ENCODE data around the gene LRFN4.
A peak's percentile ranks its signal among the peaks of the same experiment; 100 is the strongest.

Gene LRFN4

DNA sequence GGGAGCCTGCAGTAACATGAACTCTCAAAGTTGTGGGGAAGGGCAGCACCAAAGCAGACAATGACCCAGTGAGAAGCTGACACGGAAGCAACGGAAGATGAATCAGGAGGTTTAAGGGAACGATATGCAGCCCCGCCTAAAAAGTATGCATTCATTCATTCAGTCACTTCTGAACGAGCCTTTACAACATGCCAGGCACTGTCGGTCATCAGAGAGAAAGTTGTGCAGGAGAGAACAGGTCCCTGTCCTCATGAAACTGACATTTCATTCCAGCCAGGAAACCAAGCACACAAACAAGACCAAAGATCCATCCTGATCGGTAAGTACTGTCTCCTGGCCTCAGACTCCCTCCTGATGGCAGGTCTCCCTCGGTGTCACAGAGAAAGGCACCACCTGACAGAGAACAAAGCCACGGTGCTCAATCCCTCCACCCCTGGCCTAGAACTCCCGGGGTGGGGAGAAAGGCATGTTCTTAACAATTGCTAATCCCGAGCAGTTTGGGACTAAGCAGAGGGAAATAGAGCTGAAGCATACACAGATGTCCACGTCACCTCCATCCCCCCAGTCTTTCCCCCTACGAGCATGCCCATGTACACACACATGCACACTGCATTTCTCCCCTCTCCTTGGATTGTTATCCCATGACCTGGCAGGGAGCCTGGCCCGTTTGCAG lies 49.3 kb downstream of the LRFN4 start:
- H3K4me3 ChIP-seq (ENCODE audit: low read length): no peak overlapping the region
- no peaks in the 10 kb centered on the region for H3K36me3 ChIP-seq (ENCODE audit: insufficient read depth, low read length)
- no peak overlapping the region for H3K9ac ChIP-seq (ENCODE audit: low read depth, low read length)
- H3K4me1 ChIP-seq (ENCODE audit: control insufficient read depth, insufficient read depth, low read length): peaks cover 35% of the 10 kb centered on the region
- no peaks in the 10 kb centered on the region for H3K9me3 ChIP-seq (replicated peaks; ENCODE audit: low read length)
- no peaks in the 10 kb centered on the region for H3K27me3 ChIP-seq (ENCODE audit: control insufficient read depth, insufficient read depth, low read length)
- H3K4me2 ChIP-seq (ENCODE audit: low read length): peak overlapping the region; percentile 3

DNA sequence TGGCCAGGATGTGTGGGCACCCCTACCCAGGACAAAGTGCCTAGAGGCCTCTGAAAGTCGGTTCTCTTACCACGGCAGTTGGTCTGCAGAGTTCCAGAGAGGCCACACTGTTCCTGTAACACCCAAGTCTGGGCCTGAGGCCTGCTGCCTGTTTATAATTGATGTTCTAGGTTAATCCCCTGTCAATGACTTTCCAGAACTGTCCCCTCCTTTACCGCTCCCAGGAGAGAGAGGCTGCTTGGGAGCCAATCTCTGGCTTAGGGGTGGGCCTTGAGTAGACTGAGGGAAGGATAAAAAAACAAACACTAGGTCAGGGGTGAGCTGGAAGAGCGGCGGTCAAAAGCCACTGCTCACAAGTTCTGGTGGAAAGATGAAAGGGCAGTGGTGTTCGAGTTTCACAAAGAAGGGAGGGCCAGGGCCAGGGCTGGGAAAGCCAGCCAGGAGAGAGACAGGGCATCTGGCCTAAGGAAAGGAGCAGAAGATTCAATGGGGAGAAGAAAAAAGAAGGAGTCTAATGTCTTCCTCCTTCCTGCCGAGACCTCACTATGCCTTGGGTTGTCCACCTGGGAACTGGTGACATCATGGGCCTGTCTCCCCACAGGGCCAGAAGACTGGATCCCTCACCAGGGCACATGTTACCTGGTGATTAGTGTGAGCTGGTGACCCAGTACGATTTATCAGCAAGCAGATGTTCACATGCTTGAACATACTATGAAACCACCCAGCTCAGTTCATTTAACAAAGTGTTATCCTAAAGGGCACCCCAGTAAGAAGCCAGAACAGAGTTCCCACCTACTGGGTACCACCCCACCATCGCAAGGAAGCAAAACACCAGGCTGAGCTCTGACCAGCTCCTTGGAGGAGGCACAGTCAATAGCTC lies 51.1 kb downstream of the LRFN4 start:
- H3K36me3 ChIP-seq (ENCODE audit: insufficient read depth, low read length): no peaks in the 10 kb centered on the region
- peaks cover 35% of the 10 kb centered on the region for H3K4me1 ChIP-seq (ENCODE audit: control insufficient read depth, insufficient read depth, low read length)
- H3K27me3 ChIP-seq (ENCODE audit: control insufficient read depth, insufficient read depth, low read length): no peaks in the 10 kb centered on the region
- no peak overlapping the region for H3K4me3 ChIP-seq (ENCODE audit: low read length)
- no peaks in the 10 kb centered on the region for H3K9me3 ChIP-seq (replicated peaks; ENCODE audit: low read length)
- H3K9ac ChIP-seq (ENCODE audit: low read depth, low read length): no peak overlapping the region
- no peak overlapping the region for H3K4me2 ChIP-seq (ENCODE audit: low read length)

DNA sequence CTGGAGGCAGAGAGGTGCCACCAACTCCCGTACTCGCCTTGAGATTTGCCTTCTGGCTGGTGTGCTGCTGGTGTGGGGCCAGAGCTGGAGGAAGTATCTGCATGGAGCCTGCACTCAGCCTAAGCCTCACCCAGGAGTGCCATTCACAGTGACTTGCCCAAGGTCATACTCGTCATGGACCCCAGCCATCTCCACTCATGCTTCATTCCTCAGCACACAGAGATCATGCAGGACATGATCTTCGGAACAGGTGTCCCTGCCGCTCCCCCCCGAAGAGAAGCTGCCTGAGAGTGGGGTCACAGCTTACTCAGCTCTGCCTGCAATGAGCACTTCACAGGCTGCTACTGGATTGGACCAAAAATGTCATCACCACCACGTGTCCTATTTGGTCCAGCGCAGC lies 52.3 kb downstream of the LRFN4 start:
- Histone ChIP-seq H3K36me3 (ENCODE audit: insufficient read depth, low read length) (no peaks in the 10 kb centered on the region), H3K4me1 (ENCODE audit: control insufficient read depth, insufficient read depth, low read length) (peaks cover 31% of the 10 kb centered on the region), H3K4me3 (ENCODE audit: low read length) (no peak overlapping the region), H3K27me3 (ENCODE audit: control insufficient read depth, insufficient read depth, low read length) (no peaks in the 10 kb centered on the region), H3K9me3 (replicated peaks; ENCODE audit: low read length) (no peaks in the 10 kb centered on the region), H3K9ac (ENCODE audit: low read depth, low read length) (no peak overlapping the region), H3K4me2 (ENCODE audit: low read length) (no peak overlapping the region)

DNA sequence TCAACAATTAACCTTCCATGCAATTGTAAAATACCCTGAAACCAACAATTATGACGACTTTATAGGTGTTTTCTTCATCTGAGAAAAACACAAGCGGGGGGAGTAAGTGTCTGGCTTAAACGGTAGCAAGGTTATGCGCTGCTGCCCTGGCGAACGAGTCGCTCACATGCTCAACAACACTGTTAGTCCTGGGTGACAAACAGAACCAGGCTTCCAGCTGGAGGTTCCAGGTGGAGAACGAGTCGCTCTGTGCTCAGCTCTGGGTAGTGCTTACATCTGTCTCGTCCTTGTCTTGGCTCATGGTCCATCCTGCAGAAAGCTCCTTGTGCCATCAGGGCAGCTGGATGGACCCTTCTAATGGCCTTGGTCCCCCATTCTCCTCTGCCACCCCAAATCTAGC lies 53.2 kb downstream of the LRFN4 start:
- no peaks in the 10 kb centered on the region for H3K9me3 ChIP-seq (replicated peaks; ENCODE audit: low read length)
- H3K27me3 ChIP-seq (ENCODE audit: control insufficient read depth, insufficient read depth, low read length): no peaks in the 10 kb centered on the region
- peaks cover 23% of the 10 kb centered on the region for H3K4me1 ChIP-seq (ENCODE audit: control insufficient read depth, insufficient read depth, low read length)
- no peak overlapping the region for H3K4me2 ChIP-seq (ENCODE audit: low read length)
- H3K9ac ChIP-seq (ENCODE audit: low read depth, low read length): no peak overlapping the region
- H3K4me3 ChIP-seq (ENCODE audit: low read length): no peak overlapping the region
- no peaks in the 10 kb centered on the region for H3K36me3 ChIP-seq (ENCODE audit: insufficient read depth, low read length)

Measured in skeletal muscle satellite cell (primary cell).